DND-41 (cell line): ENCODE data around the gene GLCCI1.

ENCODE experiments used
- ATAC-seq: fragments of 200-7000 bp; cut with Tn5 transposase; 3 replicates; pipeline ENCODE4 v1.9.1; 2021; ENCODE audit warnings: low read depth; ENCODE audit not compliant: insufficient read depth
- DNase-seq: peaks from one replicate; pipeline ENCODE4 v3.0.0-alpha.2; 2020
- H2AFZ ChIP-seq: 2 replicates; pipeline ENCODE4 v1.6.0; 2012; ENCODE audit warnings: low read depth, low read length
- H3K27ac ChIP-seq: 2 replicates; pipeline ENCODE4 v1.5.1; 2012; ENCODE audit warnings: low read length, inconsistent platforms
- H3K27me3 ChIP-seq: fragments of 200-600 bp; sonication (generic); 2 replicates; pipeline ENCODE4 v1.6.0; 2012; ENCODE audit warnings: low read length, mild to moderate bottlenecking, inconsistent platforms; ENCODE audit not compliant: insufficient read depth, poor library complexity
- H3K36me3 ChIP-seq: 2 replicates; pipeline ENCODE4 v1.5.1; 2012; ENCODE audit warnings: low read length, inconsistent platforms; ENCODE audit not compliant: insufficient read depth
- H3K4me1 ChIP-seq: 2 replicates; pipeline ENCODE4 v1.5.1; 2012; ENCODE audit warnings: mild to moderate bottlenecking, low read length; ENCODE audit not compliant: insufficient read depth
- H3K4me2 ChIP-seq: 2 replicates; pipeline ENCODE4 v1.6.0; 2012; ENCODE audit warnings: mild to moderate bottlenecking, moderate library complexity, low read length, inconsistent platforms; ENCODE audit not compliant: insufficient read depth
- H3K4me3 ChIP-seq, 2 experiments: fragments of 200-600 bp in 1 of 2; shearing (Covaris generic) in 1 of 2; 2 replicates each; pipeline ENCODE4 v1.5.1; 2012 to 2016; ENCODE audit warnings: inconsistent platforms in 2 of 2, low read length in 2 of 2, mild to moderate bottlenecking in 2 of 2, low read depth in 1 of 2, moderate library complexity in 1 of 2
- H3K79me2 ChIP-seq: 2 replicates; pipeline ENCODE4 v1.6.0; 2012; ENCODE audit warnings: low read length, inconsistent platforms; ENCODE audit not compliant: insufficient read depth
- H3K9ac ChIP-seq: 2 replicates; pipeline ENCODE4 v1.6.0; 2012; ENCODE audit warnings: low read depth, mild to moderate bottlenecking, inconsistent platforms, low read length, moderate library complexity
- H3K9me3 ChIP-seq: 2 replicates; pipeline ENCODE4 v1.5.1; 2012; ENCODE audit warnings: low read length, moderate library complexity, mild to moderate bottlenecking, inconsistent platforms; ENCODE audit not compliant: insufficient read depth, severe bottlenecking
- H4K20me1 ChIP-seq: 2 replicates; pipeline ENCODE4 v1.6.0; 2012; ENCODE audit warnings: low read length; ENCODE audit not compliant: insufficient read depth
- EZH2 ChIP-seq: IDR thresholded peaks from 3 replicates; pipeline ENCODE4 v1.6.1; 2012; ENCODE audit warnings: borderline replicate concordance, low read depth, mild to moderate bottlenecking, moderate library complexity, low read length, inconsistent platforms; ENCODE audit not compliant: severe bottlenecking
- TF ChIP-seq, protein P1 (sequence below): IDR thresholded peaks from 2 replicates; pipeline ENCODE4 v1.5.1; 2012; ENCODE audit warnings: borderline replicate concordance, low read length, moderate library complexity, mild to moderate bottlenecking; ENCODE audit not compliant: poor library complexity, severe bottlenecking; ENCODE audit errors: extremely low read depth

Gene GLCCI1

DNA sequence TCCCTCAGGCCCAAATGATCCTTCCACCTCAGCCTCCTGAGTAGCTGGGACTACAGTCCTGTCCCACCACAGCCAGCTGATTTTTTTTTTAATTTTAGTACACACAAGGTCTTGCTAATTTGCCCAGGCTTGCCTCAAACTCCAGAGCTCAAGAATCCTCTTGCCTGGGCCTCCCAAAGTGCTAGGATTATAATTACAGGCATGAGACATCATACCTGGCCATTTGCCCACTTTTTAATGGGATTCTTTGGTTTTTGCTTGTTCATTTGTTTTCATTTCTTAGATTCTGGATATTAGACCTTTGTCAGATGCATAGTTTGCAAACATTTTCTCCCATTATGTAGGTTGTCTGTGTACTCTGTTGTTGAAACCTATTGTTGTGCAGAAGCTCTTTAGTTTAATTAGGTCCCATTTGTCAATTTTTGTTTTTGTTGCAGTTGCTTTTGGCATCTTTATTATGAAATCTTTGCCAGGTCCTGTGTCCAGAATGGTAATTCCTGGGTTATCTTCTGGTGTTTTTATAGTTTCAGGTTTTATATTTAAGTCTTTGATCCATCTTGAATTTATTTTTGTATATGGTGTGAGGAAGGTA lies 95.2 kb downstream of the GLCCI1 start:
- no peak for DNase-seq
- Histone ChIP-seq H3K36me3 (peaks cover 64% of the 10 kb centered on the region), H3K9ac (no peak overlapping the region), H3K4me2 (no peak overlapping the region), H3K9me3 (no peaks in the 10 kb centered on the region), H3K4me1 (no peaks in the 10 kb centered on the region), H3K27ac (no peak overlapping the region), H4K20me1 (no peaks in the 10 kb centered on the region), H2AFZ (no peak overlapping the region), H3K27me3 (no peaks in the 10 kb centered on the region), H3K79me2 (peaks cover 30% of the 10 kb centered on the region), H3K4me3 (no peak overlapping the region)
- TF ChIP-seq, protein P1, sequence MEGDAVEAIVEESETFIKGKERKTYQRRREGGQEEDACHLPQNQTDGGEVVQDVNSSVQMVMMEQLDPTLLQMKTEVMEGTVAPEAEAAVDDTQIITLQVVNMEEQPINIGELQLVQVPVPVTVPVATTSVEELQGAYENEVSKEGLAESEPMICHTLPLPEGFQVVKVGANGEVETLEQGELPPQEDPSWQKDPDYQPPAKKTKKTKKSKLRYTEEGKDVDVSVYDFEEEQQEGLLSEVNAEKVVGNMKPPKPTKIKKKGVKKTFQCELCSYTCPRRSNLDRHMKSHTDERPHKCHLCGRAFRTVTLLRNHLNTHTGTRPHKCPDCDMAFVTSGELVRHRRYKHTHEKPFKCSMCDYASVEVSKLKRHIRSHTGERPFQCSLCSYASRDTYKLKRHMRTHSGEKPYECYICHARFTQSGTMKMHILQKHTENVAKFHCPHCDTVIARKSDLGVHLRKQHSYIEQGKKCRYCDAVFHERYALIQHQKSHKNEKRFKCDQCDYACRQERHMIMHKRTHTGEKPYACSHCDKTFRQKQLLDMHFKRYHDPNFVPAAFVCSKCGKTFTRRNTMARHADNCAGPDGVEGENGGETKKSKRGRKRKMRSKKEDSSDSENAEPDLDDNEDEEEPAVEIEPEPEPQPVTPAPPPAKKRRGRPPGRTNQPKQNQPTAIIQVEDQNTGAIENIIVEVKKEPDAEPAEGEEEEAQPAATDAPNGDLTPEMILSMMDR, result no peak
- TF ChIP-seq EZH2, result no peak
- ATAC-seq, result no peak

DNA sequence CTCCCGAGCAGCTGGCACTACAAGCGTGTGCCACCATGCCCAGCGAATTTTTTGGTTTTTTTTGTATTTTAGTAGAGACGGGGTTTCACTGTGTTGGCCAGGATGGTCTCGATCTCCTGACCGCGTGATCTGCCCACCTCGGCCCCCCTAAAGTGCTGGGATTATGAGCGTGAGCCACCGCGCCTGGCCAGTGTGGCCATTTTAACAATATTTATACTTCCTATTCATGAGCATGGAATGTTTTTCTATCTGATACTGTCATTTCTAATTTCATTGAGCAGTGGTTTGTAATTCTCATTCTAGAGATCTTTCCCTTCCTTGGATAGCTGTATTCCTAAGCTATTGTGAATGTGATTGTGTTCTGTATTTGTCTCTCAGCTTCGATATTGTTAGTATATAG lies 96.2 kb downstream of the GLCCI1 start:
- no peak for DNase-seq
- H3K4me1 ChIP-seq, result no peaks in the 10 kb centered on the region
- no peak overlapping the region for H3K4me2 ChIP-seq
- no peak for TF ChIP-seq EZH2
- TF ChIP-seq, protein P1, result no peak
- H3K36me3 ChIP-seq, result peaks cover 61% of the 10 kb centered on the region
- H3K27ac ChIP-seq, result no peak overlapping the region
- no peaks in the 10 kb centered on the region for H3K9me3 ChIP-seq
- H3K4me3 ChIP-seq, result no peak overlapping the region
- no peak for ATAC-seq
- H2AFZ ChIP-seq, result no peak overlapping the region
- H3K9ac ChIP-seq, result no peak overlapping the region
- H4K20me1 ChIP-seq, result peaks cover 7% of the 10 kb centered on the region
- peaks cover 30% of the 10 kb centered on the region for H3K79me2 ChIP-seq
- no peaks in the 10 kb centered on the region for H3K27me3 ChIP-seq

DNA sequence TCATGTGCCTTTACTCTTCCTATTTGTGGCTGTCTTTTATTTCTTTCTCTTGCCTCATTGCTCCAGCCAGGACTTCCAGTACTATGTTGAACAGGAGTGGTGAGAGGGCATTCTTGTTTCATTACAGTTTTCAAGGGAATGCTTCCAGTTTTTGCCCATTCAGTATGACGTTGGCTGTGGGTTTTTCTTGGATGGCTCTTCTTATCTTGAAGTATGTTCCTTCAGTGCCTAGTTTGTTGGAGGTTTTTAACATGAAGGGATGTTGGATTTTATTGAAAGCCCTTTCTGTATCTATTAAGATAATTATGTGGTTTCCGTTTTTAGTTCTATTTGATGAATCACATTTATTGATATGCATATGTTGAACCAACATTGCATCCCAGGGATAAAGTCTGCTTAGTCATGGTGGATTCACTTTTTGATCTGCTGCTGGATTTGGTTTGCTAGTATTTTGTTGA lies 96.8 kb downstream of the GLCCI1 start:
- no peak for ATAC-seq
- H3K36me3 ChIP-seq, result peaks cover 57% of the 10 kb centered on the region
- peaks cover 7% of the 10 kb centered on the region for H4K20me1 ChIP-seq
- no peak overlapping the region for H3K27ac ChIP-seq
- peaks cover 30% of the 10 kb centered on the region for H3K79me2 ChIP-seq
- H3K9ac ChIP-seq, result no peak overlapping the region
- no peak overlapping the region for H3K4me3 ChIP-seq
- no peak for DNase-seq
- H3K4me2 ChIP-seq, result no peak overlapping the region
- H3K9me3 ChIP-seq, result no peaks in the 10 kb centered on the region
- H2AFZ ChIP-seq, result no peak overlapping the region
- TF ChIP-seq, protein P1, result no peak
- no peak for TF ChIP-seq EZH2
- H3K4me1 ChIP-seq, result no peaks in the 10 kb centered on the region
- H3K27me3 ChIP-seq, result no peaks in the 10 kb centered on the region
